GOT3 (cell line): ENCODE data around the gene TMEM131.
"Not testable (repeated sequence)": the region's sequence is repeated elsewhere in the genome, so short reads cannot be mapped to it uniquely, and the experiment has no call there.

Experiments used
- DNase-seq: peaks from one replicate; lab custom pipeline; 2025; ENCODE audit warnings: mixed read lengths; lab: John Stamatoyannopoulos, UW

TMEM131 gene

GRCh38 chr2:98022067-98022466, 26.3 kb upstream of the TMEM131 start:
- not testable (repeated sequence) for DNase-seq

- DNase-seq: no peak
Measured at GRCh38 chr2:98020992-98021713, 25.4 kb upstream of the TMEM131 start.

GRCh38 chr2:98020516-98020915, 24.8 kb upstream of the TMEM131 start:
- no peak for DNase-seq

GRCh38 chr2:98016908-98017670, 21.3 kb upstream of the TMEM131 start:
- no peak for DNase-seq

- DNase-seq: no peak
Measured at GRCh38 chr2:98015671-98016070, 19.9 kb upstream of the TMEM131 start.

GRCh38 chr2:98014379-98014778, 18.6 kb upstream of the TMEM131 start:
- DNase-seq: no peak

- DNase-seq: no peak
Measured at GRCh38 chr2:98013407-98014042, 17.8 kb upstream of the TMEM131 start.

- no peak for DNase-seq
Measured at GRCh38 chr2:98012561-98012991, 16.8 kb upstream of the TMEM131 start.

GRCh38 chr2:98009887-98010760, 14.4 kb upstream of the TMEM131 start:
- DNase-seq: no peak

- no peak for DNase-seq
Measured at GRCh38 chr2:98008415-98008814, 12.7 kb upstream of the TMEM131 start.

- no peak for DNase-seq
Measured at GRCh38 chr2:98006378-98006777, 10.6 kb upstream of the TMEM131 start.

- no peak for DNase-seq
Measured at GRCh38 chr2:98004613-98005012, 8.9 kb upstream of the TMEM131 start.

GRCh38 chr2:98004047-98004446, 8.3 kb upstream of the TMEM131 start:
- DNase-seq: no peak

GRCh38 chr2:97999536-97999935, 3.8 kb upstream of the TMEM131 start:
- DNase-seq: no peak

- no peak for DNase-seq
Measured at GRCh38 chr2:97998431-97999005, 2.8 kb upstream of the TMEM131 start.

- no peak for DNase-seq
Measured at GRCh38 chr2:97997784-97998392, 2.1 kb upstream of the TMEM131 start.

- DNase-seq: no peak
Measured at GRCh38 chr2:97996679-97997078, 931 bp upstream of the TMEM131 start.

- no peak for DNase-seq
Measured at GRCh38 chr2:97995026-97995733, 568 bp downstream of the TMEM131 start.

GRCh38 chr2:97994476-97994875, 1.3 kb downstream of the TMEM131 start:
- DNase-seq: no peak

- no peak for DNase-seq
Measured at GRCh38 chr2:97993926-97994325, 1.8 kb downstream of the TMEM131 start.
